Hepatocyte (in vitro differentiated cells): ENCODE results near the gene SRGAP2C.
"Not testable (repeated sequence)": the region's sequence is repeated elsewhere in the genome, so short reads cannot be mapped to it uniquely, and the experiment has no call there.

ENCODE experiments used
- CTCF ChIP-seq: fragments of 200-600 bp; sonication (generic); IDR thresholded peaks from 2 replicates; pipeline ENCODE4 v1.5.1; 2016; ENCODE audit warnings: antibody characterized with exemption, mild to moderate bottlenecking; ENCODE audit not compliant: poor library complexity
- EZH2phosphoT487 ChIP-seq: fragments of 200-600 bp; sonication (generic); IDR thresholded peaks from one replicate; pipeline ENCODE4 v1.6.1; 2018; ENCODE audit warnings: antibody characterized with exemption, mild to moderate bottlenecking, low read depth, moderate library complexity; ENCODE audit not compliant: unreplicated experiment, severe bottlenecking

- TF ChIP-seq EZH2phosphoT487, CTCF: not testable (repeated sequence)
These were observed 185.2 kb downstream of the SRGAP2C start for GRCh38 chr1:121369959-121370358.
